ENCODE data around the gene KIFAP3.
"Not testable (repeated sequence)": the region's sequence is repeated elsewhere in the genome, so short reads cannot be mapped to it uniquely, and the experiment has no call there.

The KIFAP3 gene

GRCh38 chr1:170074250-170075157, at the start of gene KIFAP3:
Gene KIFAP3, minus strand, starts transcription at chr1:170074695. Its CDS starts 228 bp downstream, at chr1:170074467.
- peak; percentile 96 for FAIRE-seq

GRCh38 chr1:170122366-170122765, 47.9 kb upstream of the KIFAP3 start:
- FAIRE-seq, result no peak

GRCh38 chr1:170114906-170115305, 40.4 kb upstream of the KIFAP3 start:
- FAIRE-seq, result no peak

GRCh38 chr1:170113140-170113539, 38.6 kb upstream of the KIFAP3 start:
- not testable (repeated sequence) for FAIRE-seq

- FAIRE-seq, result no peak
Observed at GRCh38 chr1:170097449-170097948, 23.0 kb upstream of the KIFAP3 start.

- FAIRE-seq, result no peak
Observed at GRCh38 chr1:170096806-170097340, 22.4 kb upstream of the KIFAP3 start.

- FAIRE-seq, result no peak
Observed at GRCh38 chr1:170095976-170096748, 21.7 kb upstream of the KIFAP3 start.

- peak; percentile 41 for FAIRE-seq
Observed at GRCh38 chr1:170094697-170095616, 20.5 kb upstream of the KIFAP3 start.

GRCh38 chr1:170086399-170087032, 12.0 kb upstream of the KIFAP3 start:
- FAIRE-seq, result no peak

GRCh38 chr1:170085091-170085490, 10.6 kb upstream of the KIFAP3 start:
- no peak for FAIRE-seq

GRCh38 chr1:170078610-170079189, 4.2 kb upstream of the KIFAP3 start:
- FAIRE-seq, result peak; percentile 21

- no peak for FAIRE-seq
Observed at GRCh38 chr1:170077926-170078325, 3.4 kb upstream of the KIFAP3 start.

- FAIRE-seq, result not testable (repeated sequence)
Observed at GRCh38 chr1:170076952-170077351, 2.5 kb upstream of the KIFAP3 start.

- no peak for FAIRE-seq
Observed at GRCh38 chr1:170076199-170076598, 1.7 kb upstream of the KIFAP3 start.

- no peak for FAIRE-seq
Observed at GRCh38 chr1:170075186-170075585, 691 bp upstream of the KIFAP3 start.

GRCh38 chr1:170073893-170074249, 624 bp downstream of the KIFAP3 start:
- no peak for FAIRE-seq

GRCh38 chr1:170071378-170071777, 3.1 kb downstream of the KIFAP3 start:
- no peak for FAIRE-seq

GRCh38 chr1:170068923-170069322, 5.6 kb downstream of the KIFAP3 start:
- FAIRE-seq, result peak; percentile 86

GRCh38 chr1:170067253-170067819, 7.2 kb downstream of the KIFAP3 start:
- FAIRE-seq, result no peak

GRCh38 chr1:170064821-170065220, 9.7 kb downstream of the KIFAP3 start:
- peak; percentile 85 for FAIRE-seq

All from endometrium (tissue), 2 donors.